Smooth muscle cell (in vitro differentiated cells): ENCODE data around the gene EMC8. TPM values are rescaled to one million over a fixed set of nuclear protein-coding genes. Genes with fewer than 3 reads are reported as not detected.

Experiments used
- DNase-seq: peaks from one replicate; lab custom pipeline; 2025; ENCODE audit not compliant: unreplicated experiment; lab: John Stamatoyannopoulos, UW
- H2AFZ ChIP-seq: fragments of 200-600 bp; sonication (generic); 2 replicates; pipeline ENCODE4 v1.6.0; 2016; ENCODE audit warnings: antibody characterized with exemption, low read depth, mild to moderate bottlenecking
- H3F3A ChIP-seq: fragments of 200-600 bp; sonication (generic); 2 replicates; pipeline ENCODE4 v1.6.0; 2017; ENCODE audit warnings: antibody characterized with exemption, low read depth
- H3K27ac ChIP-seq: fragments of 200-600 bp; sonication (generic); 2 replicates; pipeline ENCODE4 v1.5.1; 2016; ENCODE audit warnings: low read depth, mild to moderate bottlenecking
- H3K27me3 ChIP-seq: fragments of 200-600 bp; sonication (generic); 2 replicates; pipeline ENCODE4 v1.6.1; 2016; ENCODE audit warnings: low read depth, mild to moderate bottlenecking
- H3K36me3 ChIP-seq: fragments of 200-600 bp; sonication (generic); 2 replicates; pipeline ENCODE4 v1.5.1; 2016; ENCODE audit warnings: low read depth
- H3K4me1 ChIP-seq: fragments of 200-600 bp; sonication (generic); 2 replicates; pipeline ENCODE4 v1.5.1; 2016; ENCODE audit warnings: low read depth
- H3K4me2 ChIP-seq: fragments of 200-600 bp; sonication (generic); 2 replicates; pipeline ENCODE4 v1.6.0; 2016; ENCODE audit warnings: mild to moderate bottlenecking
- H3K4me3 ChIP-seq: fragments of 200-600 bp; sonication (generic); 2 replicates; pipeline ENCODE4 v1.5.1; 2016; ENCODE audit warnings: mild to moderate bottlenecking
- H3K79me2 ChIP-seq: fragments of 200-600 bp; sonication (generic); 2 replicates; pipeline ENCODE4 v1.6.0; 2016; ENCODE audit warnings: low read depth, mild to moderate bottlenecking
- H3K9ac ChIP-seq: fragments of 200-600 bp; sonication (generic); 2 replicates; pipeline ENCODE4 v1.6.0; 2016; ENCODE audit warnings: low read depth
- H3K9me3 ChIP-seq: fragments of 200-600 bp; sonication (generic); replicated peaks from 2 replicates; pipeline ENCODE4 v1.5.1; 2016; ENCODE audit warnings: low read depth
- H4K20me1 ChIP-seq: fragments of 200-600 bp; sonication (generic); 2 replicates; pipeline ENCODE4 v1.6.0; 2016; ENCODE audit warnings: low read depth
- CTCF ChIP-seq: fragments of 200-600 bp; sonication (generic); IDR thresholded peaks from 2 replicates; pipeline ENCODE4 v1.5.1; 2017; ENCODE audit warnings: borderline replicate concordance, mild to moderate bottlenecking, antibody characterized with exemption; ENCODE audit not compliant: insufficient read depth, poor library complexity, severe bottlenecking
- WGBS: methylation state at CpG from one replicate; pipeline ENCODE4 v1.1.7; 2016; ENCODE audit warnings: low lambda C conversion rate; 5-methylcytosine and 5-hydroxymethylcytosine counted together
- polyA plus RNA-seq: library from polyadenylated mRNA; unstranded; fragments of >200 nt; fragmentation: Nextera tagmentation; extraction: Ambion mirVana; gene quantifications from 2 replicates; pipeline ENCODE4 v1.2.1, GENCODE V29; 2016
- total RNA-seq: library from RNA; depleted of rRNA; stranded (reverse); fragments of >200 nt; gene quantifications from 2 replicates; pipeline ENCODE4 v1.2.3, GENCODE V29; 2014

EMC8 gene
- total and polyA plus RNA-seq, 2 experiments from 2014 or later = 40.4 to 40.9 TPM

GRCh38 chr16:85796152-85796551 lies 3.2 kb downstream of the EMC8 start:
- peaks cover 19% of the 10 kb centered on the region for H3K4me1 ChIP-seq
- no peak overlapping the region for H2AFZ ChIP-seq
- peaks cover 75% of the 10 kb centered on the region for H4K20me1 ChIP-seq
- H3F3A ChIP-seq = no peaks in the 10 kb centered on the region
- TF ChIP-seq CTCF = no peak
- no peaks in the 10 kb centered on the region for H3K27me3 ChIP-seq
- H3K4me2 ChIP-seq = no peak overlapping the region
- WGBS = 97% methylated on average over 6 of the region's 6 CpGs
- peaks cover 99% of the 10 kb centered on the region for H3K79me2 ChIP-seq
- H3K27ac ChIP-seq = no peak overlapping the region
- no peak for DNase-seq
- no peaks in the 10 kb centered on the region for H3K9me3 ChIP-seq
- no peak overlapping the region for H3K9ac ChIP-seq
- H3K4me3 ChIP-seq = no peak overlapping the region
- H3K36me3 ChIP-seq = peaks cover 11% of the 10 kb centered on the region

GRCh38 chr16:85794696-85795095 lies 4.6 kb downstream of the EMC8 start:
- H3K27me3 ChIP-seq = no peaks in the 10 kb centered on the region
- no peak overlapping the region for H3K27ac ChIP-seq
- DNase-seq = no peak
- H3K4me1 ChIP-seq = peaks cover 11% of the 10 kb centered on the region
- peaks cover 84% of the 10 kb centered on the region for H4K20me1 ChIP-seq
- no peaks in the 10 kb centered on the region for H3F3A ChIP-seq
- WGBS = 95% methylated on average over 8 of the region's 8 CpGs
- peaks cover 11% of the 10 kb centered on the region for H3K36me3 ChIP-seq
- no peak for TF ChIP-seq CTCF
- no peaks in the 10 kb centered on the region for H3K9me3 ChIP-seq
- peaks cover 97% of the 10 kb centered on the region for H3K79me2 ChIP-seq
- H3K9ac ChIP-seq = no peak overlapping the region
- H2AFZ ChIP-seq = no peak overlapping the region
- H3K4me3 ChIP-seq = no peak overlapping the region
- H3K4me2 ChIP-seq = no peak overlapping the region

GRCh38 chr16:85793662-85794298 lies 5.6 kb downstream of the EMC8 start:
- no peak overlapping the region for H3K9ac ChIP-seq
- H3K4me2 ChIP-seq = no peak overlapping the region
- no peak overlapping the region for H3K4me3 ChIP-seq
- no peaks in the 10 kb centered on the region for H3K9me3 ChIP-seq
- peaks cover 93% of the 10 kb centered on the region for H4K20me1 ChIP-seq
- peaks cover 93% of the 10 kb centered on the region for H3K79me2 ChIP-seq
- H3K27ac ChIP-seq = no peak overlapping the region
- WGBS = 96% methylated on average over 5 of the region's 5 CpGs
- DNase-seq = no peak
- TF ChIP-seq CTCF = no peak
- H3K4me1 ChIP-seq = peaks cover 11% of the 10 kb centered on the region
- H3K36me3 ChIP-seq = peaks cover 11% of the 10 kb centered on the region
- no peaks in the 10 kb centered on the region for H3F3A ChIP-seq
- H3K27me3 ChIP-seq = no peaks in the 10 kb centered on the region
- no peak overlapping the region for H2AFZ ChIP-seq

- no peak overlapping the region for H3K4me3 ChIP-seq
- H3K27ac ChIP-seq = no peak overlapping the region
- H3K79me2 ChIP-seq = peaks cover 69% of the 10 kb centered on the region
- H3K4me2 ChIP-seq = no peak overlapping the region
- H3F3A ChIP-seq = no peaks in the 10 kb centered on the region
- no peak overlapping the region for H2AFZ ChIP-seq
- 95% methylated on average over 6 of the region's 6 CpGs for WGBS
- H3K4me1 ChIP-seq = no peaks in the 10 kb centered on the region
- TF ChIP-seq CTCF = no peak
- H3K9ac ChIP-seq = no peak overlapping the region
- H3K27me3 ChIP-seq = no peaks in the 10 kb centered on the region
- H4K20me1 ChIP-seq = peaks cover 95% of the 10 kb centered on the region
- no peak for DNase-seq
- H3K36me3 ChIP-seq = peaks cover 11% of the 10 kb centered on the region
- no peaks in the 10 kb centered on the region for H3K9me3 ChIP-seq
Measured at GRCh38 chr16:85789773-85790172, 9.6 kb downstream of the EMC8 start.
